ENCODE results near the gene NPAS2. TPM values are rescaled to one million over a fixed set of nuclear protein-coding genes. Genes with fewer than 3 reads are reported as not detected.

Gene NPAS2
- total RNA-seq, 1 experiment from 2014 or later: 20.4 TPM

DNA sequence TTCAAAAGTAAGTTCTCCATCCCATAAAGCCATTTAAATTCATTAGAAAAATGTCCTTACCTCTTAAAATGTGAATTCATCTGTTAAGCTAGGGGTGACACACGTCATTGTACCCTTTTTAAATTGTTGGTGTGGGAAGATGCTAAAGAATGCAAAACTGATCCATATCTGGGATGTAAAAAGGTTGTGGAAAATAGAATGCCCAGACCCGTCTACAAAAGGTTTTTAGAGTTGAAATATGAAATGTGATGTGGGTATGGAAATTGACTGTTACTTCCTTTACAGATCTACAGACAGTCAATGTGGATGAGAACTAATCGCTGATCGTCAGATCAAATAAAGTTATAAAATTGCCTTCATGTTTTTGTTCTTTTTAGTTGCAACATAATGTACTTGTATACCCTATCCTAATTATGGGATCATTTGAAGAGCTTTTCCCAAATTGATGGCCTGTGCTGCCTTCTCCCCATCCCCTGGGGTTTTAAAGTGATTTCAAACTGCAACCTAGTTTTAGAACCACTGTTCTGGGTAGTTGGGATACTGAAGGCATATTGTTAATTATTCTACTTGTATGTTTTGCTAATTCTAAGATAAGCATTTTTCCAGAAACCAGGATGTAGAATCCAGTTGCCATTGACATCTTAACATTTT is 186.3 kb downstream of the NPAS2 start:
- RAD21 ChIA-PET (ENCODE audit: low non-redundant PET in 1 of 2, low total read pairs in 2 of 2, uncharacterized antibody in 2 of 2, unreplicated experiment in 2 of 2): no interaction called here
- BruUV-seq (replicated peaks): no TSS peak
- Histone ChIP-seq H3K9me2 (ENCODE audit: insufficient read depth) (no peaks in the 10 kb centered on the region), H3K4me1 (ENCODE audit: control insufficient read depth in 1 of 2, insufficient read depth in 2 of 2, low read length in 2 of 2) (peaks cover 9 to 19% of the 10 kb centered on the region in 2 experiments), H2AFZ (ENCODE audit: low read depth, low read length, poor library complexity, severe bottlenecking) (no peak overlapping the region), H3K27me3 (ENCODE audit: insufficient read depth, low read length) (no peaks in the 10 kb centered on the region), H3K4me2 (ENCODE audit: low read length) (no peak overlapping the region), H3K36me3 (ENCODE audit: control insufficient read depth in 1 of 2, insufficient read depth in 2 of 2, low read length in 2 of 2) (peaks cover 39 to 62% of the 10 kb centered on the region in 2 experiments), H3K9me3 (ENCODE audit: control insufficient read depth in 1 of 2, insufficient read depth in 1 of 2, low read depth in 1 of 2, low read length in 2 of 2) (no peaks in the 10 kb centered on the region), H4K20me1 (ENCODE audit: insufficient read depth) (peaks cover 43% of the 10 kb centered on the region; the same call in 1 of the 2 replicates), H3K4me3 (replicated peaks in 1 of 2; ENCODE audit: low read depth in 1 of 2, low read length in 2 of 2) (no peak overlapping the region), H3K27ac (ENCODE audit: low read depth, low read length) (peak overlapping the region; percentile 8; the same call in 1 of the 2 replicates), H3K9ac (ENCODE audit: low read length) (no peak overlapping the region), H3K79me2 (ENCODE audit: insufficient read depth, low read length) (peaks cover 59% of the 10 kb centered on the region)
- POLR2A ChIA-PET: interaction anchor here (1.9 kb wide), 1 partner anchor 276 kb away, joined by 7 read pairs; no protein-coding TSS in a partner anchor
- no peak for ATAC-seq
- 0 out of 2 replicates have a peak, but pooled peaks have one; percentile 26 for TF ChIP-seq SIN3A (IDR thresholded peaks at IDR 0.05; ENCODE audit: low read depth)
- TF ChIP-seq CBX3 (IDR thresholded peaks at IDR 0.05; ENCODE audit: low read depth): no peak
- intact Hi-C loops (cut with micrococcal nuclease): no loop called here
- DNase-seq (ENCODE audit: low read depth, low spot score): no peak
- CTCF ChIA-PET: interaction anchor here (1.1 kb wide), 1 partner anchor 400 kb away, joined by 3 read pairs; no protein-coding TSS in a partner anchor

DNA sequence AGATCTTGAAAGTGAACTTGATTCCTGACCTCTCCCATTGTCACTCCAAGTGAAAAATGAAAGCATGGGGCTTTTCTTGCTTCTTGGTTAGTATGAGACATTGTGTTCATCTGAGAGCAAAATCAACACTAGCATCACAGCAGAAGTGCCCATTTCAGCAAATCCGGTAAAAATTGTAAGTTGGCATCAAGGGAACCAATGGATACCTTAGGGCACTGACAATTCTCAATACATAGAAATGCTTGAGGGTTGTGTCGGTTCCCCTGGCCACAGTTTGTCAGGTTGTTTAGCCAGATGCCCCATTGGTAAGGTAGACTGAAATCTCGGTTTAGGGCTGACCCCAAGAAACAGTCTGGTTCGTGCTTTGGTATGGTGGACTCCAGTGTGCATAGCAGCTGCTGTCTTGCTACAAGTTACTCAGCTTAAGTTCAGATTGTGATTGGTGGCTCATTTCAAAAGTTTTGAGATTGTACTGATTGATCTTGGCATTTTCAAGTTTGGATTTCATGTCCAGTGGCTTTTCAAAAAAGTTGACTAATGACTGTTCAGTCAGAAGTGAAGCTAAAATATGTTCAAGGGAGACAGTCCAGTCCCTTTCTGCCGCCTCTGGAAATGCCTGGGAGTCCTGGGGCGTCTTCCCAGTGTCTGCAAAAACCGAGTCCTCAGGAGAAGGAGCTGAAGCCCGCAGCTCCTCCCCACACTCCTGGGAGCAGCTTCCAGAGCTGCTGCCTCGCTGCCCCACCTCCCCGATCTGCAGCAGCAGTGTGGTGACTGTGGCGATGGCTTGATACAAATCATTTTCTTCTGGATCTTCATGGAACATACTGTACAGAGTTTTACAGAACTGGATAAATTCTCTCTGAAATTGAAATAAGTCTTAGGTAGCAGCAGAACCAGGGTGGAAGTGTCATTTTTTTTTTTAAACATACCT is 187.7 kb downstream of the NPAS2 start:
- Histone ChIP-seq H3K4me2 (ENCODE audit: low read length) (no peak overlapping the region), H3K9me2 (ENCODE audit: insufficient read depth) (no peaks in the 10 kb centered on the region), H3K4me1 (ENCODE audit: control insufficient read depth in 1 of 2, insufficient read depth in 2 of 2, low read length in 2 of 2) (peaks cover 2 to 11% of the 10 kb centered on the region in 2 experiments; a peak in 3 of 4 replicates), H3K27me3 (ENCODE audit: insufficient read depth, low read length) (no peaks in the 10 kb centered on the region), H2AFZ (ENCODE audit: low read depth, low read length, poor library complexity, severe bottlenecking) (no peak overlapping the region), H3K36me3 (ENCODE audit: control insufficient read depth in 1 of 2, insufficient read depth in 2 of 2, low read length in 2 of 2) (peaks cover 42 to 60% of the 10 kb centered on the region in 2 experiments), H3K79me2 (ENCODE audit: insufficient read depth, low read length) (peaks cover 53% of the 10 kb centered on the region), H3K4me3 (replicated peaks in 1 of 2; ENCODE audit: low read depth in 1 of 2, low read length in 2 of 2) (no peak overlapping the region), H3K9ac (ENCODE audit: low read length) (no peak overlapping the region), H3K9me3 (ENCODE audit: control insufficient read depth in 1 of 2, insufficient read depth in 1 of 2, low read depth in 1 of 2, low read length in 2 of 2) (no peaks in the 10 kb centered on the region), H3K27ac (ENCODE audit: low read depth, low read length) (peak overlapping the region; percentile 20; the same call in 1 of the 2 replicates), H4K20me1 (ENCODE audit: insufficient read depth) (peaks cover 57% of the 10 kb centered on the region; the same call in 1 of the 2 replicates)
- DNase-seq (ENCODE audit: low read depth, low spot score): no peak
- ChIA-PET RAD21 (ENCODE audit: low non-redundant PET in 1 of 2, low total read pairs in 2 of 2, uncharacterized antibody in 2 of 2, unreplicated experiment in 2 of 2) (interaction anchor here in 1 of 2 experiments (0.7 kb wide), 1 partner anchor 348 kb away, joined by 4 read pairs; no protein-coding TSS in a partner anchor), CTCF (interaction anchor here (1.0 to 2.7 kb wide), 3 partner anchors 145 to 402 kb away, joined by 3 to 14 read pairs (median 5); no protein-coding TSS in a partner anchor), POLR2A (interaction anchor here (1.4 kb wide), 1 partner anchor 398 kb away, joined by 3 read pairs; no protein-coding TSS in a partner anchor)
- TF ChIP-seq RAD21 (IDR thresholded peaks at IDR 0.05; ENCODE audit: low read depth) (no peak), JUND (IDR thresholded peaks at IDR 0.05) (peak; percentile 3; the same call in 1 of the 2 replicates), POLR2AphosphoS5 (IDR thresholded peaks at IDR 0.05; ENCODE audit: low read depth, low read length) (peak; percentile 65)
- TF ChIP-seq, protein P1, sequence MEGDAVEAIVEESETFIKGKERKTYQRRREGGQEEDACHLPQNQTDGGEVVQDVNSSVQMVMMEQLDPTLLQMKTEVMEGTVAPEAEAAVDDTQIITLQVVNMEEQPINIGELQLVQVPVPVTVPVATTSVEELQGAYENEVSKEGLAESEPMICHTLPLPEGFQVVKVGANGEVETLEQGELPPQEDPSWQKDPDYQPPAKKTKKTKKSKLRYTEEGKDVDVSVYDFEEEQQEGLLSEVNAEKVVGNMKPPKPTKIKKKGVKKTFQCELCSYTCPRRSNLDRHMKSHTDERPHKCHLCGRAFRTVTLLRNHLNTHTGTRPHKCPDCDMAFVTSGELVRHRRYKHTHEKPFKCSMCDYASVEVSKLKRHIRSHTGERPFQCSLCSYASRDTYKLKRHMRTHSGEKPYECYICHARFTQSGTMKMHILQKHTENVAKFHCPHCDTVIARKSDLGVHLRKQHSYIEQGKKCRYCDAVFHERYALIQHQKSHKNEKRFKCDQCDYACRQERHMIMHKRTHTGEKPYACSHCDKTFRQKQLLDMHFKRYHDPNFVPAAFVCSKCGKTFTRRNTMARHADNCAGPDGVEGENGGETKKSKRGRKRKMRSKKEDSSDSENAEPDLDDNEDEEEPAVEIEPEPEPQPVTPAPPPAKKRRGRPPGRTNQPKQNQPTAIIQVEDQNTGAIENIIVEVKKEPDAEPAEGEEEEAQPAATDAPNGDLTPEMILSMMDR (IDR thresholded peaks at IDR 0.05 in 2 of 3, conservative IDR thresholded peaks at IDR 0.05 in 1 of 3; ENCODE audit: borderline replicate concordance in 1 of 3, insufficient read depth in 1 of 3, low read depth in 2 of 3, low read length in 2 of 3): no peak
- TF ChIP-seq, protein P2, sequence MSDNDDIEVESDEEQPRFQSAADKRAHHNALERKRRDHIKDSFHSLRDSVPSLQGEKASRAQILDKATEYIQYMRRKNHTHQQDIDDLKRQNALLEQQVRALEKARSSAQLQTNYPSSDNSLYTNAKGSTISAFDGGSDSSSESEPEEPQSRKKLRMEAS (IDR thresholded peaks at IDR 0.05): no peak
- peak; percentile 48 for ATAC-seq
- intact Hi-C loops (cut with micrococcal nuclease): no loop called here
- BruUV-seq (replicated peaks): TSS peak; percentile 39

Data from HCT116 (cell line).